Aorta (tissue), 5 donors: ENCODE results near the gene ZNF219. TPM values are rescaled to one million over a fixed set of nuclear protein-coding genes. Genes with fewer than 3 reads are reported as not detected.

Experiments used
- ATAC-seq: fragments of 200-7000 bp; cut with Tn5 transposase; one replicate; pipeline ENCODE4 v1.9.1; 2022; ENCODE audit warnings: moderate library complexity; ENCODE audit not compliant: low FRiP score
- DNase-seq, 2 donors: peaks; one replicate each; pipeline ENCODE4 v3.0.0-alpha.2; 2020
- H3K27ac ChIP-seq, 2 donors: one replicate each; pipeline ENCODE4 v1.5.1; 2013; ENCODE audit warnings: low read length in 2 of 2, mild to moderate bottlenecking in 2 of 2, moderate library complexity in 2 of 2, control low read depth in 1 of 2, inconsistent platforms in 1 of 2, low read depth in 1 of 2
- H3K27me3 ChIP-seq, 2 donors: one replicate each; pipeline ENCODE4 v1.6.1; 2013; ENCODE audit warnings: control low read depth in 1 of 2, low read length in 1 of 2, mild to moderate bottlenecking in 1 of 2, moderate library complexity in 1 of 2; ENCODE audit not compliant: insufficient read depth in 2 of 2, control insufficient read depth in 1 of 2
- H3K36me3 ChIP-seq, 2 donors: one replicate each; pipeline ENCODE4 v1.6.1; 2013; ENCODE audit warnings: control low read depth in 1 of 2, low read length in 1 of 2, mild to moderate bottlenecking in 1 of 2; ENCODE audit not compliant: insufficient read depth in 2 of 2, control insufficient read depth in 1 of 2
- H3K4me1 ChIP-seq, 2 donors: one replicate each; pipeline ENCODE4 v1.6.1; 2013; ENCODE audit warnings: low read length in 2 of 2, control low read depth in 1 of 2, mild to moderate bottlenecking in 1 of 2, moderate library complexity in 1 of 2; ENCODE audit not compliant: insufficient read depth in 2 of 2, control insufficient read depth in 1 of 2
- H3K4me3 ChIP-seq, 2 donors: one replicate each; pipeline ENCODE4 v1.5.1; 2013; ENCODE audit warnings: low read length in 2 of 2, control low read depth in 1 of 2, mild to moderate bottlenecking in 1 of 2
- H3K9me3 ChIP-seq: one replicate; pipeline ENCODE4 v1.6.1; 2013; ENCODE audit warnings: mild to moderate bottlenecking, low read length; ENCODE audit not compliant: control insufficient read depth
- WGBS, 2 donors: extraction: QIAGEN DNeasy Blood & Tissue Kit; methylation state at CpG; one replicate each; pipeline ENCODE4 v1.1.7; 2013; 5-methylcytosine and 5-hydroxymethylcytosine counted together
- intact Hi-C, 2 donors: fragments of 100-400 bp; cut with DNase I; formaldehyde crosslinking; loops; one replicate each; pipeline versions ENCODE4 v1.14.2 to v1.15.0; 2022
- polyA plus RNA-seq, 2 donors: library from polyadenylated mRNA; stranded (reverse); fragments of 200-250 nt; gene quantifications; one replicate each; pipeline ENCODE4 v1.2.3, GENCODE V29; 2013
- total RNA-seq, 2 donors: library from RNA; stranded (reverse); fragmentation: NEBNext Ultra II Directional; extraction: Animal tissue kit (Norgen Biotek cat#: 25700); gene quantifications; one replicate each; pipeline ENCODE4 v1.2.1, GENCODE V29; 2021
- donor health status: healthy with polysubstance abuse.
- donor health status: Bipolar disorder and iron deficiency.
- donor health status: DM: no; HTN: no; CAD: no.
- donor health status: DM: no; HTN: no; CAD: no.
- donor health status: DM: yes; HTN: yes; CAD: no.

ZNF219 gene
- total and polyA plus RNA-seq, 4 donors, result 24.5 to 41.3 (median 36.2) TPM

DNA sequence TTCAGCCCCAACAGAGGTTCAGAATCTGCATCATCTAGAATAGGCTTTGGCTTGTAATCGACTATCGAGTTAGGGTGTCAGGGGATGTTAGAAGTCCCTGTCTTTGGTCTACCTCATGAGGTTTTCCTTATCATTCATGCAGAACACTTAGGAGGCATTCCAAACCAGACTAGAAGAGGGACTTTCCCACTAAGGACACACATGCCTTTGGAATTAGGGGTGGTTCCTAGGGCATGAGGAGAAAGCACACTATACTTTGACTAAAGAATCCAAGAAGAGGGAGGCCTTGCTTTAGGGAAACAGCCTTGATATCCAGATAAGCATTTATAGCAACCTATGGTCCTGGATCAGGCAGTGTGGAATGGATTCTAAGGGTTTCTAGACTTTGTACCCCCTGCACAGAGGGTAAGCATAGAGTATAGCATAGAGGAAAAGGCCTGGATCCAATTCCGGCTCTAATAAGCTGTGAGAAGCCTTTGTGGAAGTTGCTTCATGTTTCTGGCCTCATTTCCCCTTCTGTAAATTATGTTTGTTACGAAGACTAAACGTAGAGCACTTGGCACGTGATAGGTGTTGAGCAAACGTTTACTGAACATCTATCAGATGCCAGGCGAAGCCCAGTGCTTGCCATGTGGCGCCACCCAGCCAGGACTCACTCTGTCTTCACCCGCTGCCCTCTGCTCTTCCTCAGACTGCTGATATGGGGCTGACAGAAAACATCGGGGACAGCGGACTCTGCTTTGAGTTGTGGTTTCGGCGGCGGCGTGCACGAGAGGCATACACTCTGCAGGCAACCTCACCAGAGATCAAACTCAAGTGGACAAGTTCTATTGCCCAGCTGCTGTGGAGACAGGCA lies 13.2 kb downstream of the ZNF219 start:
- Histone ChIP-seq H3K36me3 (peaks cover 0 to 11% of the 10 kb centered on the region in 2 donors), H3K9me3 (no peaks in the 10 kb centered on the region), H3K27me3 (no peaks in the 10 kb centered on the region), H3K4me1 (no peaks in the 10 kb centered on the region), H3K4me3 (no peak overlapping the region), H3K27ac (no peak overlapping the region)
- ATAC-seq (no peak), DNase-seq (peak in 1 of 2 donors; percentile 51)
- intact Hi-C loops, result no loop called here
- WGBS, 2 donors, result 75 to 81% methylated on average over 17 of the region's 17 CpGs

DNA sequence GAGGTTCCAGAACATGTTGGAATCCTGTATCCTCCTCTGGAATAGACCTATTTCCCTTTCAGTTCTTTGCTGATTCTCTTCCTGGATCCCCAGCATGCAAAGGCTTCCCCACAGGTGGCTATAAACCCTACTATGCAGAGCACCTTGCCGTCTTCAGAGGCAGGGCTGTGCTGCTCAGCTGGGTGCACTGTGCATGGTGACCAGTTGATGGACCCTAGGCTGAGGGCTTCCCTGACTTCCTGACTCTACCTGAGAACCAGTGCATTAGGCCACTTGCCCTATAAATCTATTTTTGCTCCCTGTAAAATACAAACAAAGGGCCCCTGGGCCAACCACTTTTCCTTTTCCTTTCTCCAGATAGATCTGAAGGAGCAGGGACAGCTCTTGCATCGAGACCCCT lies 14.1 kb downstream of the ZNF219 start:
- peaks cover 0 to 11% of the 10 kb centered on the region in 2 donors for H3K36me3 ChIP-seq
- intact Hi-C loops, result no loop called here
- DNase-seq (no peak), ATAC-seq (no peak)
- no peak overlapping the region for H3K4me3 ChIP-seq
- no peaks in the 10 kb centered on the region for H3K27me3 ChIP-seq
- H3K9me3 ChIP-seq, result no peaks in the 10 kb centered on the region
- 73 to 76% methylated on average over 2 of the region's 2 CpGs for WGBS, 2 donors
- no peak overlapping the region for H3K27ac ChIP-seq
- H3K4me1 ChIP-seq, result no peaks in the 10 kb centered on the region

DNA sequence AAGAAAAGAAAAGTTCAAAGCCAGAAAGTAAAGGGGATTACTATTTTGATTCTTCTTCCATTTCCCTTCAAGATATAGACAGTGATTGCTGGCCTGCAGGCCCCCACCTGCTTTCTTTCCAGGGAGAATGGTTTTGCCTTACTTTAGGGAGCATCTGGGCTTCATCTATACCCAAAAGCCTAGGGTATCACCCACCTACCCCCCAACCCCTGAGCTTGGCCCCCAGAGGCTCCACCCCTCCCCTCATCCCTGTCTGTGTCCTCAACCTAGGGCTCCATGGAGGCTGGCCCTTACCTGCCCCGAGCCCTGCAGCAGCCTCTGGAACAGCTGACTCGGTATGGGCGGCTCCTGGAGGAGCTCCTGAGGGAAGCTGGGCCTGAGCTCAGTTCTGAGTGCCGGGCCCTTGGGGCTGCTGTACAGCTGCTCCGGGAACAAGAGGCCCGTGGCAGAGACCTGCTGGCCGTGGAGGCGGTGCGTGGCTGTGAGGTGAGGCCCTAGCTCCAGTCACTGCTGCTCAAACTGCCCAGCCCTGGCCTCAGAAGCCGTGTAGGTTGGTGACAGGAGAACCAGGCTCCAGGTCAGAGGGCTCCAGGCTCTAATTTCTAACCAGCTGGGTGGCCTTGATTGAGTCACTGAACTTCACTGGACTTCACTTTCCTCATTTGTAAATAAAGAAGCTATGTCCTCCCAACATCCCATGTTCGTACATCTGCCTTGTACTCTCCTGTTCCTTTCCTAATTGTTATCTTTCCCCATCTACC lies 14.7 kb downstream of the ZNF219 start:
- Histone ChIP-seq H3K4me1 (no peaks in the 10 kb centered on the region), H3K4me3 (no peak overlapping the region), H3K27me3 (no peaks in the 10 kb centered on the region), H3K36me3 (peaks cover 0 to 8% of the 10 kb centered on the region in 2 donors), H3K9me3 (no peaks in the 10 kb centered on the region), H3K27ac (no peak overlapping the region)
- DNase-seq (no peak), ATAC-seq (no peak)
- intact Hi-C loops, result no loop called here
- 80 to 87% methylated on average over 11 of the region's 11 CpGs for WGBS, 2 donors

DNA sequence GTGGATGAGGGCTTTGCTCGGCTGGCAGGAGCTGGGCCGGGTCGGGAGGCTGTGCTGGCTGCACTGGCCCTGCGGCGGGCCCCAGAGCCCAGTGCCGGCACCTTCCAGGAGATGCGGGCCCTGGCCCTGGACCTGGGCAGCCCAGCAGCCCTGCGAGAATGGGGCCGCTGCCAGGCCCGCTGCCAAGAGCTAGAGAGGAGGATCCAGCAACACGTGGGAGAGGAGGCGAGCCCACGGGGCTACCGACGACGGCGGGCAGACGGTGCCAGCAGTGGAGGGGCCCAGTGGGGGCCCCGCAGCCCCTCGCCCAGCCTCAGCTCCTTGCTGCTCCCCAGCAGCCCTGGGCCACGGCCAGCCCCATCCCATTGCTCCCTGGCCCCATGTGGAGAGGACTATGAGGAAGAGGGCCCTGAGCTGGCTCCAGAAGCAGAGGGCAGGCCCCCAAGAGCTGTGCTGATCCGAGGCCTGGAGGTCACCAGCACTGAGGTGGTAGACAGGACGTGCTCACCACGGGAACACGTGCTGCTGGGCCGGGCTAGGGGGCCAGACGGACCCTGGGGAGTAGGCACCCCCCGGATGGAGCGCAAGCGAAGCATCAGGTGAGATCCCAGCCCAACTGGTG lies 16.8 kb downstream of the ZNF219 start:
- peaks cover 0 to 8% of the 10 kb centered on the region in 2 donors for H3K36me3 ChIP-seq
- WGBS, 2 donors, result 83% methylated on average over 30 of the region's 30 CpGs
- H3K27me3 ChIP-seq, result no peaks in the 10 kb centered on the region
- intact Hi-C loops, result no loop called here
- H3K27ac ChIP-seq, result no peak overlapping the region
- no peak overlapping the region for H3K4me3 ChIP-seq
- ATAC-seq (peak; percentile 13), DNase-seq (peak in 1 of 2 donors; percentile 70)
- H3K9me3 ChIP-seq, result no peaks in the 10 kb centered on the region
- H3K4me1 ChIP-seq, result no peaks in the 10 kb centered on the region

DNA sequence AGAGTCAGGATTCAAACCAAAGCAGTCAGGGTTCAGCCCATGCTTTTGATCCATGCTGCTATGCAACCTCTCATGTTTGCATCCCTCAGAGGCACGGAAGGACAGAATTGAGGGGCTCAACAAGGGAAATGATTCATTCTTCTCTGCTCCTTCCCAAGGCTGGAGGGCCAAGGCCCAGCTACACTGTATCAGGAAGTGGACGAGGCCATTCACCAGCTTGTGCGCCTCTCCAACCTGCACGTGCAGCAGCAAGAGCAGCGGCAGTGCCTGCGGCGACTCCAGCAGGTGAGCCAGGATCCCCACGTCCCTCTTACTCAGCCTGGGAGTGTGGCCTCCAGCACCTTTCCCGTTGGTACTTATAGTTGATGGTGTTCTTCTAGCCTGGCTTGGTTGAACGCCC lies 19.7 kb downstream of the ZNF219 start:
- no peak for ATAC-seq
- no peaks in the 10 kb centered on the region for H3K27me3 ChIP-seq
- no peaks in the 10 kb centered on the region for H3K4me1 ChIP-seq
- intact Hi-C loops, result loop anchor here in 1 of 2 donors (10.0 kb wide), 1 partner anchor 306 kb away; the partner anchor contains the start of gene SUPT16H
- WGBS, 2 donors, result 84% methylated on average over 10 of the region's 10 CpGs
- peaks cover 0 to 4% of the 10 kb centered on the region in 2 donors for H3K36me3 ChIP-seq
- no peak overlapping the region for H3K27ac ChIP-seq
- no peak for DNase-seq
- H3K4me3 ChIP-seq, result no peak overlapping the region
- H3K9me3 ChIP-seq, result no peaks in the 10 kb centered on the region

DNA sequence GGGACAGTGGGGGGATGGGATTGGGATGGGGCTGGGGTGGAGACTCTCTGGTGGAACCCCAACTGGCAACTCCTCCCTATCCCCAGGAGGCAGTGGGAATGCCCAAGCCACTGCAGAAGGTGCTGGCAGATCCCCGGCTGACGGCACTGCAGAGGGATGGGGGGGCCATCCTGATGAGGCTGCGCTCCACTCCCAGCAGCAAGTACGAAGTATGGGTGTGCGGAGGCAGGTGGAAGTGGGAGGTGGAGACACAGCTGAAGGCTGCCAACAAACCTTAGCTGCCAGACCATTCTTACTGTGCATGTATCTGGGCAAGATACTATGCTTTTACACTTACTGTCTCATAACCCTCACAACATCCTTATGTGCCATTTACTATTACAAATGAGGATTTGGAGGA lies 20.2 kb downstream of the ZNF219 start:
- H3K36me3 ChIP-seq, result peaks cover 0 to 4% of the 10 kb centered on the region in 2 donors
- WGBS, 2 donors, result 82 to 88% methylated on average over 5 of the region's 5 CpGs
- no peak overlapping the region for H3K4me3 ChIP-seq
- no peaks in the 10 kb centered on the region for H3K4me1 ChIP-seq
- no peaks in the 10 kb centered on the region for H3K9me3 ChIP-seq
- H3K27me3 ChIP-seq, result no peaks in the 10 kb centered on the region
- intact Hi-C loops, result loop anchor here in 1 of 2 donors (10.0 kb wide), 1 partner anchor 307 kb away; the partner anchor contains the start of gene SUPT16H
- DNase-seq (no peak), ATAC-seq (no peak)
- no peak overlapping the region for H3K27ac ChIP-seq

DNA sequence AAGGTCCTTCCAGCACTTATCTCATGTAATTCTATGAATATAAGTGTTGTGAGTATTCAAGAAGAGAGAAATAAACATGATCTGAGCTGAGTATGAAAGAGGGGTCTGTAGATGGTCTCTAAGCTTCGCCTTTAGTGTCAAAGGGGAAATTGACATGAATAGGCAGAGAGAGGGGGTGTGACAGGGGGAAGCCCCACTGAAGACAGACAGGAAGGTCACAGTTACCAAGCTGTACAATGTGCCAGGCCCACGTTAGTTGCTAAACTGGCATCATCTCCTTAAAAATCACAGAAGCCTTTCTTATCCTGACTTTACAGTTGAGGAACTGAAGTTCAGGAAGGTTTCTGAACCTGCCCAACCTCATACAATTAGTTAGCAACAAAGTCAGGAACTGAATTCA lies 20.8 kb downstream of the ZNF219 start:
- H3K4me3 ChIP-seq, result no peak overlapping the region
- H3K27me3 ChIP-seq, result no peaks in the 10 kb centered on the region
- no peaks in the 10 kb centered on the region for H3K4me1 ChIP-seq
- 86 to 92% methylated on average over 2 of the region's 2 CpGs for whole genome bisulfite sequencing, 2 donors
- H3K9me3 ChIP-seq, result no peaks in the 10 kb centered on the region
- H3K27ac ChIP-seq, result no peak overlapping the region
- ATAC-seq (no peak), DNase-seq (no peak)
- peaks cover 0 to 4% of the 10 kb centered on the region in 2 donors for H3K36me3 ChIP-seq
- intact Hi-C loops, result loop anchor here in 1 of 2 donors (10.0 kb wide), 1 partner anchor 307 kb away; the partner anchor contains the start of gene SUPT16H

DNA sequence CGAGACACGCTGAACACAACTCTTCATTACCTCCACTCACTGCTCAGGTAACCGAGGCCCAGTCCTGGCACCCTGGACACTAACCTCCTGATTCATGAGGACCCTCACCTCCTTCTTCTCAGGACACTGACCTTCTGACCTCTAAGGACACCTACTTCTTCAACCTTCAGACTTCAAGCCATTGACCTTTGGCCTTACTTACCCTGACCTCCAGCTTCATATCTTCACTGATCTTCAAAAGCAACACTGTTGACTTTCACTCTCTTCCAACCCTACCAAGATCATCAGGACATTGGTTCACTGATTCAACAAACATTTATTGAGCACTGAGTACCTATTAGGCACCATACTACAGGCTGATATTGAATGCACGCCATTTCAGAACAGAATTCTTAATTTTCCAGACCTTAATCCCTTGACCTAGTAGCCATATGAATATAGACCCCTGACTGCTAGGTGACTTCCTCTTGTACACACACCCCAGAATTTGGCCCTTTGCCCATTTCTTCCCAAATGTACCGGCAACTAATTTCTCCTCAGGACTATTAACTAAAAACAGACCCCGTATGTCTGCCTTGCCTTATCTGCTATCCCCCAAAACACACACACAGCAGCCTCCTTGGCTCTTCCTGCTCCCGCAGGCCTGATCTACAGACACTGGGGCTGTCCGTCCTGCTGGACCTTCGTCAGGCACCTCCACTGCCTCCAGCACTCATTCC lies 22.6 kb downstream of the ZNF219 start:
- intact Hi-C loops, result loop anchor here in 1 of 2 donors (10.0 kb wide), 1 partner anchor 309 kb away; the partner anchor contains the start of gene SUPT16H
- no peak for ATAC-seq
- Histone ChIP-seq H3K9me3 (no peaks in the 10 kb centered on the region), H3K27ac (no peak overlapping the region), H3K4me3 (no peak overlapping the region), H3K4me1 (no peaks in the 10 kb centered on the region), H3K27me3 (no peaks in the 10 kb centered on the region), H3K36me3 (peaks cover 0 to 2% of the 10 kb centered on the region in 2 donors)
- WGBS, 2 donors, result 82 to 84% methylated on average over 9 of the region's 9 CpGs
- DNase-seq, result no peak
